ENCODE results near the gene LGR5.

DNA sequence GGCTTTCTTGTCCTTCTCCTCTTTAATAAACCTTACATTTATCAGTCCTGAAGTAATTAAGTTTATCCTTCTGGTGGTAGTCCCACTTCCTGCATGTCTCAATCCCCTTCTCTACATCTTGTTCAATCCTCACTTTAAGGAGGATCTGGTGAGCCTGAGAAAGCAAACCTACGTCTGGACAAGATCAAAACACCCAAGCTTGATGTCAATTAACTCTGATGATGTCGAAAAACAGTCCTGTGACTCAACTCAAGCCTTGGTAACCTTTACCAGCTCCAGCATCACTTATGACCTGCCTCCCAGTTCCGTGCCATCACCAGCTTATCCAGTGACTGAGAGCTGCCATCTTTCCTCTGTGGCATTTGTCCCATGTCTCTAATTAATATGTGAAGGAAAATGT, 144.8 kb downstream of the LGR5 start:
- TF ChIP-seq, protein P1, sequence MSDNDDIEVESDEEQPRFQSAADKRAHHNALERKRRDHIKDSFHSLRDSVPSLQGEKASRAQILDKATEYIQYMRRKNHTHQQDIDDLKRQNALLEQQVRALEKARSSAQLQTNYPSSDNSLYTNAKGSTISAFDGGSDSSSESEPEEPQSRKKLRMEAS (IDR thresholded peaks at IDR 0.05) = no peak
- TF ChIP-seq FOSL1 (IDR thresholded peaks at IDR 0.05; ENCODE audit: insufficient read depth, low read depth, low read length) (no peak), SIX5 (IDR thresholded peaks at IDR 0.05; ENCODE audit: low read depth, low read length) (no peak), SIN3A (conservative IDR thresholded peaks at IDR 0.05 in 1 of 2, IDR thresholded peaks at IDR 0.05 in 1 of 2; ENCODE audit: low read depth in 1 of 2, low read length in 2 of 2) (no peak), POLR2A (IDR thresholded peaks at IDR 0.05; ENCODE audit: control extremely low read depth in 1 of 2, low read depth in 2 of 2, low read length in 2 of 2) (no peak), EZH2 (IDR thresholded peaks at IDR 0.05; ENCODE audit: low read depth, low read length, severe bottlenecking) (no peak)
